Measurements from ENCODE around the gene HID1.
"Not testable (repeated sequence)": the region's sequence is repeated elsewhere in the genome, so short reads cannot be mapped to it uniquely, and the experiment has no call there.

The HID1 gene

GRCh38 chr17:74971069-74971841 lies 1.3 kb downstream of the HID1 start:
- Histone ChIP-seq H3K4me2 (no peak overlapping the region), H3K9ac (no peak overlapping the region), H3K27me3 (ENCODE audit: insufficient read depth, low read depth) (peaks cover 29% of the 10 kb centered on the region), H4K20me1 (ENCODE audit: insufficient read depth) (no peaks in the 10 kb centered on the region), H3K36me3 (ENCODE audit: insufficient read depth) (no peaks in the 10 kb centered on the region), H3K79me2 (ENCODE audit: insufficient read depth, low read depth) (no peaks in the 10 kb centered on the region), H3K27ac (no peak overlapping the region), H3K4me1 (ENCODE audit: low read depth, poor library complexity, severe bottlenecking) (peaks cover 3% of the 10 kb centered on the region), H2AFZ (ENCODE audit: low read depth) (no peak overlapping the region), H3K4me3 (IDR thresholded peaks at IDR 0.05; ENCODE audit: insufficient read depth, low read depth, low read length) (no peak overlapping the region)
- TF ChIP-seq, protein P1, sequence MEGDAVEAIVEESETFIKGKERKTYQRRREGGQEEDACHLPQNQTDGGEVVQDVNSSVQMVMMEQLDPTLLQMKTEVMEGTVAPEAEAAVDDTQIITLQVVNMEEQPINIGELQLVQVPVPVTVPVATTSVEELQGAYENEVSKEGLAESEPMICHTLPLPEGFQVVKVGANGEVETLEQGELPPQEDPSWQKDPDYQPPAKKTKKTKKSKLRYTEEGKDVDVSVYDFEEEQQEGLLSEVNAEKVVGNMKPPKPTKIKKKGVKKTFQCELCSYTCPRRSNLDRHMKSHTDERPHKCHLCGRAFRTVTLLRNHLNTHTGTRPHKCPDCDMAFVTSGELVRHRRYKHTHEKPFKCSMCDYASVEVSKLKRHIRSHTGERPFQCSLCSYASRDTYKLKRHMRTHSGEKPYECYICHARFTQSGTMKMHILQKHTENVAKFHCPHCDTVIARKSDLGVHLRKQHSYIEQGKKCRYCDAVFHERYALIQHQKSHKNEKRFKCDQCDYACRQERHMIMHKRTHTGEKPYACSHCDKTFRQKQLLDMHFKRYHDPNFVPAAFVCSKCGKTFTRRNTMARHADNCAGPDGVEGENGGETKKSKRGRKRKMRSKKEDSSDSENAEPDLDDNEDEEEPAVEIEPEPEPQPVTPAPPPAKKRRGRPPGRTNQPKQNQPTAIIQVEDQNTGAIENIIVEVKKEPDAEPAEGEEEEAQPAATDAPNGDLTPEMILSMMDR (conservative IDR thresholded peaks at IDR 0.05; ENCODE audit: low read depth, low read length) = no peak

DNA sequence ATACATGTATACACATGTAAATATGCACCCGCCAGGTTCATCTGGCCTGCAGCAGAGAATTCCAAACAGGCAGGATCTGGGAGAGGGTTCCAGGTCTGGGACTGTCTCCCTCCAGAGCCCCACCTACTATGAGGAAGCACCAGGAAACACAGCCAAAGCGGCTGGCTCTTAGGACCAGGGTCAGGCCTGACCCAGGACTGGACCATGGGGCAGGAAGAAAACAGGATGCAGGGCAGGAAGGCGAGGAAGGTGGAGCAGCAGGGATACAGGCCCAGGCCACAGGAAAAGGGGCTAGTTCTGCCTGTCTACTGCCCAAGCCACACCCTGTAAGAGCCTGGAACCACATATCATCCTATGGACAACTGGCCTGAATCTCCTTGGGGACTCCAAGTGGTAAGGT lies 2.2 kb downstream of the HID1 start:
- Histone ChIP-seq H3K27ac (no peak overlapping the region), H2AFZ (ENCODE audit: low read depth) (no peak overlapping the region), H3K4me2 (no peak overlapping the region), H3K36me3 (ENCODE audit: insufficient read depth) (no peaks in the 10 kb centered on the region), H4K20me1 (ENCODE audit: insufficient read depth) (no peaks in the 10 kb centered on the region), H3K27me3 (ENCODE audit: insufficient read depth, low read depth) (peaks cover 22% of the 10 kb centered on the region), H3K79me2 (ENCODE audit: insufficient read depth, low read depth) (no peaks in the 10 kb centered on the region), H3K4me3 (IDR thresholded peaks at IDR 0.05; ENCODE audit: insufficient read depth, low read depth, low read length) (no peak overlapping the region), H3K9ac (no peak overlapping the region), H3K4me1 (ENCODE audit: low read depth, poor library complexity, severe bottlenecking) (peaks cover 3% of the 10 kb centered on the region)
- TF ChIP-seq, protein P1 (conservative IDR thresholded peaks at IDR 0.05; ENCODE audit: low read depth, low read length) = no peak

GRCh38 chr17:74969501-74969900 lies 3.1 kb downstream of the HID1 start:
- not testable (repeated sequence) for H2AFZ ChIP-seq (ENCODE audit: low read depth); H3K27ac ChIP-seq; H3K4me1 ChIP-seq (ENCODE audit: low read depth, poor library complexity, severe bottlenecking); H4K20me1 ChIP-seq (ENCODE audit: insufficient read depth); H3K36me3 ChIP-seq (ENCODE audit: insufficient read depth); H3K4me2 ChIP-seq; H3K4me3 ChIP-seq (IDR thresholded peaks at IDR 0.05; ENCODE audit: insufficient read depth, low read depth, low read length); H3K9ac ChIP-seq; H3K79me2 ChIP-seq (ENCODE audit: insufficient read depth, low read depth)
- H3K27me3 ChIP-seq (ENCODE audit: insufficient read depth, low read depth) = peaks cover 21% of the 10 kb centered on the region

DNA sequence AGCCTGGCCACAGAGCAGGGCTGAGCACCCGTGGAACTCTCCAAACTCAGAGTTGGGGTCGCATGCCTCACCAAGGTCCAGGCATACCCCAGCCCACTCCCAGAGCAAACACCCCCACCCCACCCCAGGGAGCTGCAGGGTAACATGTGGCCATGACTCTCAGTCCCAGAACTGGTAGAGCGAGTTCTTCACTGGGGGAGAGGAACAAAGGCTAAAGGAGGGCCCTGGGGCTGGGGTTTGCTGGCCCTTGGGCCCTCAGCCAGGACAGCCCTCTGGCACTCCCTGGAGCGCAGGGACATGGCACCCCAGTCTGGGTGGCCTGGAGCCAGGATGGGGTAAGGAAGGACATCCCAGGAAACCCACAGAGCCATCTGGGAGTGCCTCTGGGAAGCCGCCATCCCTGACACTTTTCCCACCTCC lies 4.2 kb downstream of the HID1 start:
- TF ChIP-seq, protein P1 (conservative IDR thresholded peaks at IDR 0.05; ENCODE audit: low read depth, low read length) = no peak
- no peak overlapping the region for H3K4me3 ChIP-seq (IDR thresholded peaks at IDR 0.05; ENCODE audit: insufficient read depth, low read depth, low read length)
- H3K4me2 ChIP-seq = no peak overlapping the region
- H2AFZ ChIP-seq (ENCODE audit: low read depth) = no peak overlapping the region
- no peaks in the 10 kb centered on the region for H3K36me3 ChIP-seq (ENCODE audit: insufficient read depth)
- H3K27ac ChIP-seq = no peak overlapping the region
- H3K4me1 ChIP-seq (ENCODE audit: low read depth, poor library complexity, severe bottlenecking) = peaks cover 3% of the 10 kb centered on the region
- H4K20me1 ChIP-seq (ENCODE audit: insufficient read depth) = no peaks in the 10 kb centered on the region
- H3K27me3 ChIP-seq (ENCODE audit: insufficient read depth, low read depth) = peaks cover 11% of the 10 kb centered on the region; the same call in 1 of the 2 replicates
- H3K79me2 ChIP-seq (ENCODE audit: insufficient read depth, low read depth) = no peaks in the 10 kb centered on the region
- H3K9ac ChIP-seq = no peak overlapping the region

GRCh38 chr17:74964988-74965622 lies 7.5 kb downstream of the HID1 start:
- no peaks in the 10 kb centered on the region for H3K79me2 ChIP-seq (ENCODE audit: insufficient read depth, low read depth)
- H3K4me3 ChIP-seq (IDR thresholded peaks at IDR 0.05; ENCODE audit: insufficient read depth, low read depth, low read length) = no peak overlapping the region
- no peak overlapping the region for H3K9ac ChIP-seq
- H3K4me1 ChIP-seq (ENCODE audit: low read depth, poor library complexity, severe bottlenecking) = peaks cover 15% of the 10 kb centered on the region
- H3K36me3 ChIP-seq (ENCODE audit: insufficient read depth) = no peaks in the 10 kb centered on the region
- H3K27me3 ChIP-seq (ENCODE audit: insufficient read depth, low read depth) = no peaks in the 10 kb centered on the region; the same call in 1 of the 2 replicates
- H3K4me2 ChIP-seq = no peak overlapping the region
- no peaks in the 10 kb centered on the region for H4K20me1 ChIP-seq (ENCODE audit: insufficient read depth)
- TF ChIP-seq, protein P1 (conservative IDR thresholded peaks at IDR 0.05; ENCODE audit: low read depth, low read length) = no peak
- no peak overlapping the region for H2AFZ ChIP-seq (ENCODE audit: low read depth)
- no peak overlapping the region for H3K27ac ChIP-seq
